Osteocyte (in vitro differentiated cells): Measurements from ENCODE around the gene GRIN1. TPM values are rescaled to one million over a fixed set of nuclear protein-coding genes. Genes with fewer than 3 reads are reported as not detected.

Source experiments
- DNase-seq: peaks from one replicate; pipeline ENCODE4 v3.0.0; 2021; ENCODE audit warnings: mixed read lengths; ENCODE audit not compliant: unreplicated experiment; ENCODE audit errors: extremely low spot score
- H3K27ac Mint-ChIP-seq: one replicate; pipeline ENCODE4 v1.8.0; 2021; ENCODE audit warnings: mild to moderate bottlenecking, mixed read lengths; ENCODE audit not compliant: unreplicated experiment
- H3K27me3 Mint-ChIP-seq: one replicate; pipeline ENCODE4 v1.8.0; 2021; ENCODE audit warnings: mixed read lengths; ENCODE audit not compliant: unreplicated experiment
- H3K36me3 Mint-ChIP-seq: one replicate; pipeline ENCODE4 v1.8.0; 2021; ENCODE audit warnings: mixed read lengths; ENCODE audit not compliant: unreplicated experiment
- H3K4me1 Mint-ChIP-seq: one replicate; pipeline ENCODE4 v1.8.0; 2021; ENCODE audit warnings: mixed read lengths; ENCODE audit not compliant: unreplicated experiment
- H3K4me3 Mint-ChIP-seq: one replicate; pipeline ENCODE4 v1.8.0; 2021; ENCODE audit warnings: mild to moderate bottlenecking, moderate library complexity, mixed read lengths; ENCODE audit not compliant: unreplicated experiment
- H3K9me3 Mint-ChIP-seq: one replicate; pipeline ENCODE4 v1.8.0; 2021; ENCODE audit warnings: mixed read lengths; ENCODE audit not compliant: unreplicated experiment
- CTCF ChIP-seq: fragments of 200-600 bp; sonication (generic); IDR thresholded peaks from 2 replicates; pipeline ENCODE4 v1.5.0; 2021; ENCODE audit warnings: antibody characterized with exemption, mild to moderate bottlenecking, moderate library complexity
- total RNA-seq: library from RNA; stranded (reverse); gene quantifications from 2 replicates; pipeline ENCODE4 v1.2.1, GENCODE V29; 2021

Gene GRIN1
- total RNA-seq, 1 donor from 2014 or later, result not detected

GRCh38 chr9:137148661-137149060 is 9.7 kb downstream of the GRIN1 start:
- Mint-ChIP-seq H3K9me3 (no peaks in the 10 kb centered on the region), H3K4me3 (no peak overlapping the region), H3K27me3 (no peaks in the 10 kb centered on the region), H3K4me1 (no peaks in the 10 kb centered on the region), H3K27ac (no peak overlapping the region), H3K36me3 (no peaks in the 10 kb centered on the region)
- no peak for TF ChIP-seq CTCF
- DNase-seq, result no peak

- DNase-seq, result no peak
- Mint-ChIP-seq H3K36me3 (no peaks in the 10 kb centered on the region), H3K27me3 (no peaks in the 10 kb centered on the region), H3K27ac (no peak overlapping the region), H3K4me1 (no peaks in the 10 kb centered on the region), H3K4me3 (no peak overlapping the region), H3K9me3 (no peaks in the 10 kb centered on the region)
- TF ChIP-seq CTCF, result no peak
Observed at GRCh38 chr9:137149363-137149762, 10.4 kb downstream of the GRIN1 start.

- no peak for DNase-seq
- no peaks in the 10 kb centered on the region for H3K27me3 Mint-ChIP-seq
- no peak overlapping the region for H3K4me3 Mint-ChIP-seq
- H3K4me1 Mint-ChIP-seq, result no peaks in the 10 kb centered on the region
- TF ChIP-seq CTCF, result no peak
- H3K9me3 Mint-ChIP-seq, result no peaks in the 10 kb centered on the region
- H3K36me3 Mint-ChIP-seq, result no peaks in the 10 kb centered on the region
- no peak overlapping the region for H3K27ac Mint-ChIP-seq
Observed at GRCh38 chr9:137149942-137150616, 11.1 kb downstream of the GRIN1 start.

GRCh38 chr9:137150617-137151457 is 11.9 kb downstream of the GRIN1 start:
- DNase-seq, result no peak
- H3K36me3 Mint-ChIP-seq, result no peaks in the 10 kb centered on the region
- no peak overlapping the region for H3K4me3 Mint-ChIP-seq
- H3K27ac Mint-ChIP-seq, result no peak overlapping the region
- TF ChIP-seq CTCF, result no peak
- H3K27me3 Mint-ChIP-seq, result no peaks in the 10 kb centered on the region
- H3K4me1 Mint-ChIP-seq, result no peaks in the 10 kb centered on the region
- no peaks in the 10 kb centered on the region for H3K9me3 Mint-ChIP-seq

- Mint-ChIP-seq H3K27ac (no peak overlapping the region), H3K27me3 (no peaks in the 10 kb centered on the region), H3K36me3 (no peaks in the 10 kb centered on the region), H3K9me3 (no peaks in the 10 kb centered on the region), H3K4me3 (no peak overlapping the region), H3K4me1 (no peaks in the 10 kb centered on the region)
- DNase-seq, result no peak
- no peak for TF ChIP-seq CTCF
Observed at GRCh38 chr9:137152844-137153405, 14.0 kb downstream of the GRIN1 start.
